Measurements from ENCODE around the gene CBS. TPM values are rescaled to one million over a fixed set of nuclear protein-coding genes. Genes with fewer than 3 reads are reported as not detected.
"Not testable (repeated sequence)": the region's sequence is repeated elsewhere in the genome, so short reads cannot be mapped to it uniquely, and the experiment has no call there.

Gene CBS
- total RNA-seq, 1 donor from 2014 or later, result 7.3 TPM

GRCh38 chr21:43042169-43042568 is 33.5 kb downstream of the CBS start:
- not testable (repeated sequence) for H3K27me3 ChIP-seq (ENCODE audit: control insufficient read depth in 3 of 3, insufficient read depth in 3 of 3, low read length in 3 of 3); H3K9ac ChIP-seq (ENCODE audit: low read depth in 1 of 3, low read length in 3 of 3); H3K4me1 ChIP-seq (ENCODE audit: control insufficient read depth in 3 of 3, insufficient read depth in 3 of 3, low read length in 3 of 3); H3K27ac ChIP-seq (ENCODE audit: low read depth, low read length); H3K4me3 ChIP-seq (ENCODE audit: low read length in 3 of 3); H3K9me3 ChIP-seq (ENCODE audit: control insufficient read depth in 3 of 3, low read length in 3 of 3); H3K36me3 ChIP-seq (ENCODE audit: control insufficient read depth in 3 of 3, insufficient read depth in 3 of 3, low read length in 3 of 3)

GRCh38 chr21:43038659-43039044 is 37.0 kb downstream of the CBS start:
- H3K9ac ChIP-seq (ENCODE audit: low read depth in 1 of 3, low read length in 3 of 3); H3K36me3 ChIP-seq (ENCODE audit: control insufficient read depth in 3 of 3, insufficient read depth in 3 of 3, low read length in 3 of 3); H3K27ac ChIP-seq (ENCODE audit: low read depth, low read length); H3K4me1 ChIP-seq (ENCODE audit: control insufficient read depth in 3 of 3, insufficient read depth in 3 of 3, low read length in 3 of 3); H3K9me3 ChIP-seq (ENCODE audit: control insufficient read depth in 3 of 3, low read length in 3 of 3); H3K27me3 ChIP-seq (ENCODE audit: control insufficient read depth in 3 of 3, insufficient read depth in 3 of 3, low read length in 3 of 3); H3K4me3 ChIP-seq (ENCODE audit: low read length in 3 of 3): not testable (repeated sequence)

GRCh38 chr21:43037918-43038658 is 37.5 kb downstream of the CBS start:
- not testable (repeated sequence) for H3K36me3 ChIP-seq (ENCODE audit: control insufficient read depth in 3 of 3, insufficient read depth in 3 of 3, low read length in 3 of 3); H3K9ac ChIP-seq (ENCODE audit: low read depth in 1 of 3, low read length in 3 of 3); H3K4me1 ChIP-seq (ENCODE audit: control insufficient read depth in 3 of 3, insufficient read depth in 3 of 3, low read length in 3 of 3); H3K9me3 ChIP-seq (ENCODE audit: control insufficient read depth in 3 of 3, low read length in 3 of 3); H3K27ac ChIP-seq (ENCODE audit: low read depth, low read length); H3K4me3 ChIP-seq (ENCODE audit: low read length in 3 of 3); H3K27me3 ChIP-seq (ENCODE audit: control insufficient read depth in 3 of 3, insufficient read depth in 3 of 3, low read length in 3 of 3)

GRCh38 chr21:43036889-43037288 is 38.7 kb downstream of the CBS start:
- not testable (repeated sequence) for H3K4me1 ChIP-seq (ENCODE audit: control insufficient read depth in 3 of 3, insufficient read depth in 3 of 3, low read length in 3 of 3); H3K9ac ChIP-seq (ENCODE audit: low read depth in 1 of 3, low read length in 3 of 3); H3K27ac ChIP-seq (ENCODE audit: low read depth, low read length); H3K36me3 ChIP-seq (ENCODE audit: control insufficient read depth in 3 of 3, insufficient read depth in 3 of 3, low read length in 3 of 3); H3K27me3 ChIP-seq (ENCODE audit: control insufficient read depth in 3 of 3, insufficient read depth in 3 of 3, low read length in 3 of 3); H3K9me3 ChIP-seq (ENCODE audit: control insufficient read depth in 3 of 3, low read length in 3 of 3); H3K4me3 ChIP-seq (ENCODE audit: low read length in 3 of 3)

GRCh38 chr21:43034826-43035225 is 40.8 kb downstream of the CBS start:
- H3K9ac ChIP-seq (ENCODE audit: low read depth in 1 of 3, low read length in 3 of 3), result no peak overlapping the region
- H3K27me3 ChIP-seq (ENCODE audit: control insufficient read depth in 3 of 3, insufficient read depth in 3 of 3, low read length in 3 of 3), result no peaks in the 10 kb centered on the region
- no peaks in the 10 kb centered on the region for H3K4me1 ChIP-seq (ENCODE audit: control insufficient read depth in 3 of 3, insufficient read depth in 3 of 3, low read length in 3 of 3)
- peaks cover 5 to 11% (median 7%) of the 10 kb centered on the region in 3 donors for H3K36me3 ChIP-seq (ENCODE audit: control insufficient read depth in 3 of 3, insufficient read depth in 3 of 3, low read length in 3 of 3)
- H3K4me3 ChIP-seq (ENCODE audit: low read length in 3 of 3), result no peak overlapping the region
- no peaks in the 10 kb centered on the region for H3K9me3 ChIP-seq (ENCODE audit: control insufficient read depth in 3 of 3, low read length in 3 of 3)
- H3K27ac ChIP-seq (ENCODE audit: low read depth, low read length), result no peak overlapping the region

- Histone ChIP-seq H3K36me3 (ENCODE audit: control insufficient read depth in 3 of 3, insufficient read depth in 3 of 3, low read length in 3 of 3) (peaks cover 8 to 14% (median 12%) of the 10 kb centered on the region in 3 donors), H3K9me3 (ENCODE audit: control insufficient read depth in 3 of 3, low read length in 3 of 3) (no peaks in the 10 kb centered on the region)
Observed at GRCh38 chr21:43034101-43034500, 41.5 kb downstream of the CBS start.

GRCh38 chr21:43031121-43031619 is 44.5 kb downstream of the CBS start:
- Histone ChIP-seq H3K4me3 (ENCODE audit: low read length in 3 of 3) (no peak overlapping the region), H3K36me3 (ENCODE audit: control insufficient read depth in 3 of 3, insufficient read depth in 3 of 3, low read length in 3 of 3) (peaks cover 17 to 23% (median 23%) of the 10 kb centered on the region in 3 donors), H3K9ac (ENCODE audit: low read depth in 1 of 3, low read length in 3 of 3) (no peak overlapping the region), H3K4me1 (ENCODE audit: control insufficient read depth in 3 of 3, insufficient read depth in 3 of 3, low read length in 3 of 3) (no peaks in the 10 kb centered on the region), H3K27ac (ENCODE audit: low read depth, low read length) (no peak overlapping the region), H3K9me3 (ENCODE audit: control insufficient read depth in 3 of 3, low read length in 3 of 3) (no peaks in the 10 kb centered on the region), H3K27me3 (ENCODE audit: control insufficient read depth in 3 of 3, insufficient read depth in 3 of 3, low read length in 3 of 3) (no peaks in the 10 kb centered on the region)

More at GRCh38 chr21:43034101-43034500, 41.5 kb downstream of the CBS start:
- Histone ChIP-seq H3K4me3 (ENCODE audit: low read length in 3 of 3) (no peak overlapping the region), H3K27me3 (ENCODE audit: control insufficient read depth in 3 of 3, insufficient read depth in 3 of 3, low read length in 3 of 3) (no peaks in the 10 kb centered on the region), H3K27ac (ENCODE audit: low read depth, low read length) (no peak overlapping the region), H3K4me1 (ENCODE audit: control insufficient read depth in 3 of 3, insufficient read depth in 3 of 3, low read length in 3 of 3) (no peaks in the 10 kb centered on the region), H3K9ac (ENCODE audit: low read depth in 1 of 3, low read length in 3 of 3) (no peak overlapping the region)

GRCh38 chr21:43029785-43030184 is 45.9 kb downstream of the CBS start:
- Histone ChIP-seq H3K4me1 (ENCODE audit: control insufficient read depth in 3 of 3, insufficient read depth in 3 of 3, low read length in 3 of 3) (no peaks in the 10 kb centered on the region), H3K9me3 (ENCODE audit: control insufficient read depth in 3 of 3, low read length in 3 of 3) (no peaks in the 10 kb centered on the region), H3K4me3 (ENCODE audit: low read length in 3 of 3) (no peak overlapping the region), H3K36me3 (ENCODE audit: control insufficient read depth in 3 of 3, insufficient read depth in 3 of 3, low read length in 3 of 3) (peaks cover 22 to 32% (median 26%) of the 10 kb centered on the region in 3 donors), H3K27ac (ENCODE audit: low read depth, low read length) (no peak overlapping the region), H3K9ac (ENCODE audit: low read depth in 1 of 3, low read length in 3 of 3) (no peak overlapping the region), H3K27me3 (ENCODE audit: control insufficient read depth in 3 of 3, insufficient read depth in 3 of 3, low read length in 3 of 3) (no peaks in the 10 kb centered on the region)

- H3K4me1 ChIP-seq (ENCODE audit: control insufficient read depth in 3 of 3, insufficient read depth in 3 of 3, low read length in 3 of 3), result no peaks in the 10 kb centered on the region
- H3K9ac ChIP-seq (ENCODE audit: low read depth in 1 of 3, low read length in 3 of 3), result no peak overlapping the region
- H3K4me3 ChIP-seq (ENCODE audit: low read length in 3 of 3), result no peak overlapping the region
- no peaks in the 10 kb centered on the region for H3K27me3 ChIP-seq (ENCODE audit: control insufficient read depth in 3 of 3, insufficient read depth in 3 of 3, low read length in 3 of 3)
- H3K27ac ChIP-seq (ENCODE audit: low read depth, low read length), result no peak overlapping the region
- H3K9me3 ChIP-seq (ENCODE audit: control insufficient read depth in 3 of 3, low read length in 3 of 3), result no peaks in the 10 kb centered on the region
- H3K36me3 ChIP-seq (ENCODE audit: control insufficient read depth in 3 of 3, insufficient read depth in 3 of 3, low read length in 3 of 3), result peaks cover 25 to 39% (median 30%) of the 10 kb centered on the region in 3 donors
Observed at GRCh38 chr21:43027846-43028731, 47.5 kb downstream of the CBS start.

- Histone ChIP-seq H3K4me3 (ENCODE audit: low read length in 3 of 3) (no peak overlapping the region), H3K9me3 (ENCODE audit: control insufficient read depth in 3 of 3, low read length in 3 of 3) (no peaks in the 10 kb centered on the region), H3K27ac (ENCODE audit: low read depth, low read length) (no peak overlapping the region), H3K4me1 (ENCODE audit: control insufficient read depth in 3 of 3, insufficient read depth in 3 of 3, low read length in 3 of 3) (no peaks in the 10 kb centered on the region), H3K9ac (ENCODE audit: low read depth in 1 of 3, low read length in 3 of 3) (no peak overlapping the region), H3K36me3 (ENCODE audit: control insufficient read depth in 3 of 3, insufficient read depth in 3 of 3, low read length in 3 of 3) (peaks cover 32 to 53% (median 33%) of the 10 kb centered on the region in 3 donors), H3K27me3 (ENCODE audit: control insufficient read depth in 3 of 3, insufficient read depth in 3 of 3, low read length in 3 of 3) (no peaks in the 10 kb centered on the region)
Observed at GRCh38 chr21:43025636-43026180, 49.9 kb downstream of the CBS start.

All from skeletal muscle tissue (tissue), 4 donors.